H1 (cell line): ENCODE data around the gene CREB3L1. TPM values are rescaled to one million over a fixed set of nuclear protein-coding genes. Genes with fewer than 3 reads are reported as not detected.

Source experiments
- CTCF ChIA-PET: fragments of 300-600 bp; sonication (Branson Sonifier 250); formaldehyde crosslinking; loops from one replicate; lab custom pipeline; 2021; ENCODE audit not compliant: partially characterized antibody; lab: Charles Lee
- POLR2A ChIA-PET: fragments of 300-600 bp; sonication (Branson Sonifier 250); formaldehyde crosslinking; loops from one replicate; lab custom pipeline; 2021; ENCODE audit warnings: inconsistent platforms; ENCODE audit not compliant: partially characterized antibody; lab: Charles Lee
- DNase-seq, 2 experiments: peaks; one replicate each; pipeline versions ENCODE4 v3.0.0 to v3.0.0-alpha.2; 2010 to 2022; ENCODE audit warnings: low spot score in 2 of 2, low read depth in 1 of 2, mixed read lengths in 1 of 2
- FAIRE-seq: peaks from 2 replicates; lab custom pipeline; 2011; peaks lifted over from hg19 to GRCh38; lab: Jason Lieb, UNC
- H2AFZ ChIP-seq: 2 replicates; pipeline ENCODE4 v1.8.1; 2012; ENCODE audit warnings: low read length, inconsistent platforms
- H2AK5ac ChIP-seq: 2 replicates; pipeline ENCODE4 v1.6.1; 2013; ENCODE audit warnings: low read depth, low read length
- H2BK120ac ChIP-seq: replicated peaks from 2 replicates; pipeline ENCODE3; 2013; ENCODE audit warnings: low read depth, low read length, inconsistent platforms
- H2BK12ac ChIP-seq: 2 replicates; pipeline ENCODE4 v1.6.1; 2013; ENCODE audit warnings: low read depth, low read length
- H2BK15ac ChIP-seq: 2 replicates; pipeline ENCODE4 v1.6.1; 2013; ENCODE audit warnings: low read length
- H2BK20ac ChIP-seq: 2 replicates; pipeline ENCODE4 v1.6.1; 2013; ENCODE audit warnings: low read length
- H2BK5ac ChIP-seq: 2 replicates; pipeline ENCODE4 v1.6.1; 2013; ENCODE audit warnings: low read depth, low read length
- H3K14ac ChIP-seq: 2 replicates; pipeline ENCODE4 v1.6.1; 2013; ENCODE audit warnings: inconsistent platforms; ENCODE audit not compliant: insufficient read length
- H3K18ac ChIP-seq: 2 replicates; pipeline ENCODE4 v1.6.1; 2013; ENCODE audit warnings: low read length; ENCODE audit errors: extremely low read depth
- H3K23ac ChIP-seq: 2 replicates; pipeline ENCODE4 v1.6.1; 2013; ENCODE audit warnings: inconsistent platforms; ENCODE audit not compliant: insufficient read length
- H3K23me2 ChIP-seq: 2 replicates; pipeline ENCODE4 v1.6.1; 2013; ENCODE audit warnings: low read depth, low read length
- H3K27ac ChIP-seq: 2 replicates; pipeline ENCODE4 v1.6.1; 2011; ENCODE audit warnings: low read depth, low read length, inconsistent platforms
- H3K27me3 ChIP-seq, 4 experiments: replicated peaks in 1 of 4; 1 replicate in 1 of 4; 2 replicates in 3 of 4; pipeline versions ENCODE4 v1.6.1 to v1.8.1; 2011 to 2013; ENCODE audit warnings: low read length in 3 of 4, mild to moderate bottlenecking in 3 of 4, inconsistent platforms in 2 of 4, mixed read lengths in 2 of 4, moderate library complexity in 1 of 4; ENCODE audit not compliant: control insufficient read depth in 3 of 4, insufficient read depth in 3 of 4; ENCODE audit errors: extremely low read depth in 1 of 4
- H3K36me3 ChIP-seq, 4 experiments: 2 replicates each; pipeline versions ENCODE4 v1.6.1 to v1.8.1; 2011 to 2013; ENCODE audit warnings: mild to moderate bottlenecking in 4 of 4, low read length in 3 of 4, moderate library complexity in 2 of 4, control low read depth in 1 of 4, inconsistent platforms in 1 of 4; ENCODE audit not compliant: insufficient read depth in 4 of 4, control insufficient read depth in 2 of 4
- H3K4ac ChIP-seq: replicated peaks from 2 replicates; pipeline ENCODE3; 2013; ENCODE audit warnings: low read length, low read depth, mixed read lengths, inconsistent platforms; ENCODE audit not compliant: insufficient read length
- H3K4me1 ChIP-seq, 4 experiments: replicated peaks in 1 of 4; 1 replicate in 1 of 4; 2 replicates in 3 of 4; pipeline versions ENCODE4 v1.6.1 to v1.8.1; 2011 to 2013; ENCODE audit warnings: low read length in 3 of 4, inconsistent platforms in 2 of 4, mixed read lengths in 1 of 4; ENCODE audit not compliant: insufficient read depth in 4 of 4, control insufficient read depth in 3 of 4
- H3K4me2 ChIP-seq, 2 experiments: 2 replicates each; pipeline versions ENCODE4 v1.6.1 to v1.8.1; 2011 to 2013; ENCODE audit warnings: low read depth in 2 of 2, low read length in 2 of 2, control low read depth in 1 of 2, inconsistent platforms in 1 of 2, mild to moderate bottlenecking in 1 of 2; ENCODE audit not compliant: insufficient read depth in 1 of 2
- H3K4me3 ChIP-seq, 4 experiments: fragments of 200-600, 300-600 bp in 1 of 4; sonication (generic), shearing (Covaris generic), sonication (Bioruptor Twin) in 1 of 4; 2 replicates each; pipeline versions ENCODE4 v1.5.1 to v1.8.1; 2011 to 2016; ENCODE audit warnings: low read length in 4 of 4, low read depth in 3 of 4, control low read depth in 2 of 4, inconsistent platforms in 2 of 4, mild to moderate bottlenecking in 2 of 4, mixed read lengths in 1 of 4, moderate library complexity in 1 of 4; ENCODE audit not compliant: insufficient read depth in 2 of 4; ENCODE audit errors: extremely low read depth in 1 of 4
- H3K56ac ChIP-seq: replicated peaks from 2 replicates; pipeline ENCODE3; 2013; ENCODE audit warnings: low read depth, mild to moderate bottlenecking, mixed read lengths, low read length, inconsistent platforms; ENCODE audit not compliant: insufficient read length
- H3K79me1 ChIP-seq: 2 replicates; pipeline ENCODE4 v1.6.1; 2013; ENCODE audit warnings: low read depth, low read length, control low read depth
- H3K79me2 ChIP-seq, 2 experiments: 2 replicates each; pipeline versions ENCODE4 v1.6.1 to v1.8.1; 2012 to 2013; ENCODE audit warnings: low read length in 2 of 2, mild to moderate bottlenecking in 2 of 2, inconsistent platforms in 1 of 2; ENCODE audit not compliant: insufficient read depth in 2 of 2, control insufficient read depth in 1 of 2
- H3K9ac ChIP-seq, 4 experiments: replicated peaks in 1 of 4; 1 replicate in 1 of 4; 2 replicates in 3 of 4; pipeline versions ENCODE4 v1.6.1 to v1.8.1; 2011 to 2013; ENCODE audit warnings: low read depth in 3 of 4, low read length in 3 of 4, control low read depth in 2 of 4, mild to moderate bottlenecking in 2 of 4, moderate library complexity in 2 of 4, inconsistent platforms in 1 of 4; ENCODE audit errors: extremely low read depth in 1 of 4
- H3K9me3 ChIP-seq, 2 experiments: 2 replicates each; pipeline versions ENCODE4 v1.6.1 to v1.8.1; 2012 to 2013; ENCODE audit warnings: mild to moderate bottlenecking in 2 of 2, moderate library complexity in 2 of 2, control low read depth in 1 of 2, inconsistent platforms in 1 of 2, low read depth in 1 of 2, low read length in 1 of 2, mixed read lengths in 1 of 2; ENCODE audit not compliant: insufficient read depth in 2 of 2
- H4K20me1 ChIP-seq, 2 experiments: replicated peaks in 1 of 2; 2 replicates each; pipeline versions ENCODE3 to v1.8.1; 2011 to 2013; ENCODE audit warnings: inconsistent platforms in 2 of 2, low read length in 2 of 2, mild to moderate bottlenecking in 1 of 2; ENCODE audit not compliant: insufficient read depth in 2 of 2, control insufficient read depth in 1 of 2
- H4K5ac ChIP-seq: 2 replicates; pipeline ENCODE4 v1.6.1; 2013; ENCODE audit warnings: low read length, low read depth, mixed read lengths, inconsistent platforms; ENCODE audit not compliant: insufficient read length
- H4K8ac ChIP-seq: 2 replicates; pipeline ENCODE4 v1.8.0; 2013; ENCODE audit warnings: mild to moderate bottlenecking, moderate library complexity, low read length, inconsistent platforms; ENCODE audit not compliant: insufficient read depth; ENCODE audit errors: extremely low read depth
- H4K91ac ChIP-seq: replicated peaks from 2 replicates; pipeline ENCODE3; 2013; ENCODE audit warnings: low read length, mixed read lengths, inconsistent platforms; ENCODE audit not compliant: insufficient read length
- ATF2 ChIP-seq: IDR thresholded peaks from 2 replicates; pipeline ENCODE4 v1.6.1; 2012; ENCODE audit warnings: low read length, inconsistent platforms
- BCL11A ChIP-seq, 2 experiments: IDR thresholded peaks; one replicate each; pipeline ENCODE4 v1.6.1; 2011; ENCODE audit warnings: low read depth in 2 of 2, low read length in 2 of 2, mild to moderate bottlenecking in 2 of 2
- CBX8 ChIP-seq: fragments of 300-800, 300-1000 bp; sonication (generic); IDR thresholded peaks from 2 replicates; pipeline ENCODE4 v1.7.1; 2016; ENCODE audit warnings: low read depth, low read length, borderline replicate concordance
- KDM5A ChIP-seq: fragments of 200-600 bp; IDR thresholded peaks from 2 replicates; pipeline ENCODE4 v1.7.1; 2012; ENCODE audit warnings: mild to moderate bottlenecking, low read length, inconsistent platforms, mixed read lengths
- PHF8 ChIP-seq: fragments of 200-600 bp; sonication (generic); conservative IDR thresholded peaks from 2 replicates; pipeline ENCODE4 v1.7.1; 2012; ENCODE audit warnings: low read depth, mild to moderate bottlenecking, inconsistent platforms, low read length, moderate library complexity
- POLR2AphosphoS5 ChIP-seq: IDR thresholded peaks from 2 replicates; pipeline ENCODE4 v1.6.1; 2011; ENCODE audit warnings: low read depth, low read length
- RFX5 ChIP-seq: IDR thresholded peaks from 2 replicates; pipeline ENCODE4 v1.6.1; 2011; ENCODE audit warnings: low read depth, low read length, improper control_type of control experiment, borderline replicate concordance
- SAP30 ChIP-seq: fragments of 300-600 bp; sonication (generic); IDR thresholded peaks from 2 replicates; pipeline ENCODE4 v1.7.1; 2012; ENCODE audit warnings: low read length, moderate library complexity, mild to moderate bottlenecking, inconsistent platforms; ENCODE audit not compliant: insufficient read depth, insufficient replicate concordance
- SIRT6 ChIP-seq: IDR thresholded peaks from one replicate; pipeline ENCODE4 v1.7.1; 2012; ENCODE audit warnings: low read length, inconsistent platforms
- SIX5 ChIP-seq: IDR thresholded peaks from 2 replicates; pipeline ENCODE4 v1.6.1; 2011; ENCODE audit warnings: mild to moderate bottlenecking, low read depth, low read length
- ZNF274 ChIP-seq: IDR thresholded peaks from 2 replicates; pipeline ENCODE4 v1.7.0; 2012; ENCODE audit warnings: low read length, borderline replicate concordance; ENCODE audit errors: extremely low read depth
- WGBS, 2 experiments: shearing (Covaris generic) in 1 of 2; methylation state at CpG; one replicate each; pipeline versions ENCODE4 v1.1.6 to v1.1.7; 2013 to 2015; ENCODE audit warnings: low lambda C conversion rate in 2 of 2, mixed read lengths in 2 of 2, inconsistent platforms in 1 of 2, low coverage in 1 of 2, missing lambda C conversion rate in 1 of 2; ENCODE audit not compliant: insufficient replicate concordance in 2 of 2, insufficient coverage in 1 of 2, insufficient read length in 1 of 2; ENCODE audit errors: extremely low coverage in 1 of 2, missing lambda C conversion rate in 1 of 2; 5-methylcytosine and 5-hydroxymethylcytosine counted together
- polyA plus RNA-seq, 7 experiments: library from polyadenylated mRNA; depleted of rRNA in 3 of 7; stranded (reverse) in 5 of 7; unstranded in 2 of 7; fragments of >200 nt in 5 of 7; fragments of 200-250 nt in 2 of 7; gene quantifications; 1 replicate in 5 of 7; 2 replicates in 1 of 7; 4 replicates in 1 of 7; pipeline versions ENCODE4 v1.2.1 to v1.2.3, GENCODE V29; 2011 to 2013; ENCODE audit warnings: missing spikeins in 2 of 7, mixed read lengths in 2 of 7
- total RNA-seq: library from RNA; stranded (reverse); fragmentation: NEBNext Ultra II Directional; extraction: Animal tissue kit (Norgen Biotek cat#: 25700); gene quantifications from 2 replicates; pipeline ENCODE4 v1.2.1, GENCODE V29; 2021

Gene CREB3L1
- total and polyA plus RNA-seq, 2 of the 8 experiments (the other 6 are each of a cell fraction or from before 2014, with no cell fraction given), result 4.1 to 12.7 TPM

DNA sequence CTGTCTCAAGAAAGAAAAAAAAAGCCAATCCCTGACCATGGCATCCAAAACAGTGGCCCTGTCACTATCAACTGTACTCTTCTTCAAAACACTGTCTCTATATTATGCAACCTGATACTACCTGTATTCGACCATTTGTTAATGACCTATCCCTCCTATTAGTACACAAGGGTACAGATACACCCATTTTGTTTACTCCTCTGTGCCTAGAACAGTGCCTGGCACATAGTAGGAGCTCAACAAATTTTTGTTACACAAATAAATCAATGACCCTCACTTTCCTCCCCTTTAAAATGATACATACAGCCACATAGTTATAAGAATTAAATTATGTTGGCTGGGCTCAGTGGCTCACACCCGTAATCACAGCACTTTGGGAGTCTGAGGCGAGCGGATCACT, 13.4 kb upstream of the CREB3L1 start:
- no peak overlapping the region for H2BK12ac ChIP-seq
- no peak overlapping the region for H3K4me2 ChIP-seq
- H3K4me1 ChIP-seq, result 0 out of 7 replicates have a peak, but pooled peaks cover 0 to 2% (median 0%) of the 10 kb centered on the region in 4 experiments
- no peaks in the 10 kb centered on the region; the same call in 1 of the 2 replicates for H3K23me2 ChIP-seq
- no peak overlapping the region for H3K14ac ChIP-seq
- H3K18ac ChIP-seq, result no peak overlapping the region
- no peaks in the 10 kb centered on the region for H3K79me1 ChIP-seq
- FAIRE-seq (no peak), DNase-seq (no peak)
- 94% methylated on average over 4 of the region's 4 CpGs; no CpG with 5 or more reads in 1 of the 2 experiments for WGBS, 2 experiments
- no peaks in the 10 kb centered on the region for H4K20me1 ChIP-seq
- no peak overlapping the region for H2BK120ac ChIP-seq
- H3K9ac ChIP-seq, result no peak overlapping the region
- CTCF ChIA-PET, result interaction anchor here (1.2 to 13.5 kb wide), 4 partner anchors 14 to 48 kb away, joined by 4 to 172 read pairs (median 29); partner anchors contain the start of gene CREB3L1
- no peaks in the 10 kb centered on the region for H3K27me3 ChIP-seq
- no peak overlapping the region for H3K56ac ChIP-seq
- no peak overlapping the region for H2BK20ac ChIP-seq
- H2AK5ac ChIP-seq, result no peak overlapping the region
- no peak overlapping the region for H3K4ac ChIP-seq
- H2AFZ ChIP-seq, result no peak overlapping the region
- no peak overlapping the region for H2BK5ac ChIP-seq
- H4K5ac ChIP-seq, result no peak overlapping the region
- H3K4me3 ChIP-seq, result no peak overlapping the region
- H3K79me2 ChIP-seq, result no peaks in the 10 kb centered on the region
- H4K91ac ChIP-seq, result no peak overlapping the region
- H4K8ac ChIP-seq, result no peak overlapping the region
- no peak overlapping the region for H3K23ac ChIP-seq
- no peak overlapping the region for H3K27ac ChIP-seq
- no peaks in the 10 kb centered on the region for H3K9me3 ChIP-seq
- no peaks in the 10 kb centered on the region for H3K36me3 ChIP-seq
- no peak overlapping the region for H2BK15ac ChIP-seq
- POLR2A ChIA-PET, result interaction anchor here (0.8 to 2.1 kb wide), 3 partner anchors 8 to 26 kb away, joined by 3 to 9 read pairs (median 5); no protein-coding TSS in a partner anchor
- no peak for TF ChIP-seq BCL11A (IDR thresholded peaks at IDR 0.05; ENCODE audit: low read depth in 2 of 2, low read length in 2 of 2)
- TF ChIP-seq KDM5A, result no peak
- no peak for TF ChIP-seq SIRT6
- no peak for TF ChIP-seq SIX5
- no peak for TF ChIP-seq POLR2AphosphoS5
- TF ChIP-seq CBX8, result no peak
- TF ChIP-seq ZNF274, result no peak
- TF ChIP-seq RFX5, result no peak
- no peak for TF ChIP-seq PHF8
- TF ChIP-seq ATF2, result no peak
- no peak for TF ChIP-seq SAP30
